VCaP (cell line): Measurements from ENCODE around the gene KIAA1614.

Experiments used
- H3K27ac ChIP-seq: fragments of 450-650 bp; 2 replicates; pipeline ENCODE4 v1.5.1; 2017
- TF ChIP-seq, protein P1 (sequence below): fragments of 450-650 bp; conservative IDR thresholded peaks from 2 replicates; pipeline ENCODE4 v1.5.1; 2017; ENCODE audit warnings: mild to moderate bottlenecking, moderate library complexity

KIAA1614 gene

DNA sequence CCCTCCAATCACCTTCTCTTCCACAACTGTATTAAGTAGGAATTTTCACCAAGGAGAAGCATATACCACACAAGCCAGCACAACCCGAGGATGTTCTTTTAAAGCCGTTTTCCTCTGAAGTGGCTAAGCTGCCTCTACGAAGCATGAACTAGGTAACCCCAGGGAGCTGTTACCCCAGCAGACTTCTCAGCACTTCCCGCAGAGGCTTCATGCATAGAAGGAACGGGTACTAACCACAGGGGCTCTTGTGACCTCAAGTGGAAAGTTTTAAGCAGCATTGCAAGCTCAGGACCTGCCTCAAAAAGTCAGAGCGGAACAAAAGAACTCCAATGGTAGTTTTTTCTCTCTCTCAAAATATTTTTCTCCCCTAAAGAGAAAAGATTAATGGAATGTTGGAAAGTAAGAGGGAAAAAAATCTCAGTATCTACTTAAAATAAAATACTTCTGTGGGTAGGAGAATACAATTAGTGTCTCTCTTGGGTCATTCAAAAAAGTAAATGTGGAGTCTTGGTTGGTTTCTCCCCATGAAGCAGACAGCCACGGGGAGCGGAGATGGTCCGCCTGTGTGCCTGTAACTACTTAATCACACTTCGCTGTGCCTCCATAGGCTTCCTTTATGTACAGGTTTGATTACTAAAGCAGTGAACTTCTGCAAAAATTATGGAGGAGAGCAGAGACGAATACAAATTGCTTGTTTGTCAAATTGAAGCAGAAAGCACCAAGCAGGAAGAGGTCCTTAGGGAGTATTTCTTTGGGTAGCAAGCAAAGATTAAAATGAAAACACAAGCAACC, 69.1 kb downstream of the KIAA1614 start:
- TF ChIP-seq, protein P1, sequence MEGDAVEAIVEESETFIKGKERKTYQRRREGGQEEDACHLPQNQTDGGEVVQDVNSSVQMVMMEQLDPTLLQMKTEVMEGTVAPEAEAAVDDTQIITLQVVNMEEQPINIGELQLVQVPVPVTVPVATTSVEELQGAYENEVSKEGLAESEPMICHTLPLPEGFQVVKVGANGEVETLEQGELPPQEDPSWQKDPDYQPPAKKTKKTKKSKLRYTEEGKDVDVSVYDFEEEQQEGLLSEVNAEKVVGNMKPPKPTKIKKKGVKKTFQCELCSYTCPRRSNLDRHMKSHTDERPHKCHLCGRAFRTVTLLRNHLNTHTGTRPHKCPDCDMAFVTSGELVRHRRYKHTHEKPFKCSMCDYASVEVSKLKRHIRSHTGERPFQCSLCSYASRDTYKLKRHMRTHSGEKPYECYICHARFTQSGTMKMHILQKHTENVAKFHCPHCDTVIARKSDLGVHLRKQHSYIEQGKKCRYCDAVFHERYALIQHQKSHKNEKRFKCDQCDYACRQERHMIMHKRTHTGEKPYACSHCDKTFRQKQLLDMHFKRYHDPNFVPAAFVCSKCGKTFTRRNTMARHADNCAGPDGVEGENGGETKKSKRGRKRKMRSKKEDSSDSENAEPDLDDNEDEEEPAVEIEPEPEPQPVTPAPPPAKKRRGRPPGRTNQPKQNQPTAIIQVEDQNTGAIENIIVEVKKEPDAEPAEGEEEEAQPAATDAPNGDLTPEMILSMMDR: no peak
- H3K27ac ChIP-seq: no peak overlapping the region

- H3K27ac ChIP-seq: no peak overlapping the region
- TF ChIP-seq, protein P1: no peak
Observed at GRCh38 chr1:180982422-180982821, 69.7 kb downstream of the KIAA1614 start.

DNA sequence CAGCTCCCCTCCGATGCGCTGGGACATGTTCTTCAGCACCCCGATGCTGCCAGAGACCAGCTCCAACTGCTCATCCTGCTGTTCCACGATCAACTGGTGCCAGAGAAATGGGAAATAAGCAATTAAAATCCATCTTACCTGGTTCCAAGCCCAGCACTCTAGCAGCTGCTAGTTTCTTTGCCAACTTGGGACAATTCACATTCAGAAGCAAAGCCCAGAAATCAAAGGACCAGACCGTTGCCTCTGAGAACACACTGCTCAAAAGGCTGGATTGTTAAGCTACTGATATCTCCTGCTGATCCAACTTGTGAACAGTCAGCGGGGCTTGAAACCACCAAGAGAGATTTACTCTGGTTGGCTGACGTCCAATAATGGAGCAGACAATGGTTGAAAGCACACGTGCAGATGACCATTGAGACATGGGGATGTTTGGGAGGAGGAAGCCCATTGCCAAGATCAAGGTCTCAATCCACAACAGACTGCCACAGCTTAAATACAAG, 75.6 kb downstream of the KIAA1614 start:
- TF ChIP-seq, protein P1: no peak
- no peak overlapping the region for H3K27ac ChIP-seq

DNA sequence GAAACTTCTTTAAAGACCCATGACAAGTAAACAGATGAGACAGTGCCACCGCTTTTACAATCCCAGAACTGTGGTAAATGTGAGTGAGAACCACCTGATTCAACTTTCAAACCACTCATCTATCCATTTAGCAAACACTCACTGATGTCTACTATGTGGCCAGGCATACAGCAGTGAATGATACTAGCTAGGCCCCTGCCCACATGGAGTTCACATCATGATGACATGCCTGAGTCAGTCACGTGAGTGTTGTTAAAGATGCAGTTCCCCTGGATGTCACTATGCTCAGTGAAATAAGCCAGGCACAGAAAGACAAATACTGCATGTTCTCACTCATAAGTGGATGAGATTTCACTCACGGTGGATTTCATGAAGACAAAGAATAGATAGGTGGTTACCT, 81.6 kb downstream of the KIAA1614 start:
- no peak overlapping the region for H3K27ac ChIP-seq
- TF ChIP-seq, protein P1: no peak

DNA sequence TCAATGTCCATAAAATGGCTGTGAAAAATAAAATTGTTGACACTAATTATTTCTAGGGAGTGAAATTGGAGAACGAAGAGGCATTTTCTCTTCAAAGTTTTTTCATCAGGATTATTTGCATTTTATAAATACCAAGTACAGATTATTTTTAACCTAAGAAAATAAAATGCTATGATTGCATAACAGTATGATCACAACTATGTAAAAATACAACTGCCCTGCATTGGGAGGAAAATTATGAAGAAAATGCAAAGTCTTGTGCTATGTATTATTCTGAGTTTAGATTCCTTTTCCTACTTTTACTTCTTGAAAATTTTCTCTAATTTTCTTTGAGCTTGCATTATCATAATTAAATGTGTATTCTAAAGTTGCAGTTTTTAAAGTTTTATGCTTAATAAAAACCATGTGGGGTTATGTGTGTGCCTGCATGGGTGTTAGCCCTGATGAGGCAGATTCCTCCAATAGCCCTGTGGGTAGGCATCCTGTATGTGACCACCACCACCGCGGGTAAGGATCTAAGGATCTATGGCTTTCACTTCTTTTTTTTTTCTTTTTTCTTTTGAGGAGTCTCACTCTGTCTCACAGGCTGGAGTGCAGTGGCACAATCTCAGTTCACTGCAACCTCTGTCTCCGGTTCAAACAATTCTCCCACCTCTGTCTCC, 85.3 kb downstream of the KIAA1614 start:
- TF ChIP-seq, protein P1: no peak
- H3K27ac ChIP-seq: no peak overlapping the region
